GM13976 (cell line): ENCODE measurements around the gene FUT9.

ENCODE experiments used
- DNase-seq: peaks from one replicate; pipeline ENCODE4 v3.0.0; 2012; ENCODE audit warnings: low spot score
- CTCF ChIP-seq: IDR thresholded peaks from 2 replicates; pipeline ENCODE4 v1.5.1; 2012; ENCODE audit warnings: borderline replicate concordance, mild to moderate bottlenecking; ENCODE audit not compliant: insufficient read depth; ENCODE audit errors: extremely low read depth, missing control alignments, control extremely low read depth
- in situ Hi-C: fragments of 300-500 bp; cut with MboI; formaldehyde crosslinking; loops from one replicate; pipeline ENCODE4 v1.12.0; 2022; ENCODE audit warnings: low sequenced_read_pairs, mixed read lengths, inconsistent platforms; ENCODE audit not compliant: unreplicated experiment

Gene FUT9

GRCh38 chr6:96104910-96105309, 89.1 kb downstream of the FUT9 start:
- in situ Hi-C loops, result no loop called here
- no peak for TF ChIP-seq CTCF
- no peak for DNase-seq

- TF ChIP-seq CTCF, result no peak
- DNase-seq, result no peak
- in situ Hi-C loops, result no loop called here
These were observed 95.1 kb downstream of the FUT9 start for GRCh38 chr6:96110878-96111277.

- in situ Hi-C loops, result no loop called here
- peak; percentile 21 for DNase-seq
- TF ChIP-seq CTCF, result no peak
These were observed 100.9 kb downstream of the FUT9 start for GRCh38 chr6:96116674-96117073.

- DNase-seq, result no peak
- no peak for TF ChIP-seq CTCF
- in situ Hi-C loops, result no loop called here
These were observed 109.0 kb downstream of the FUT9 start for GRCh38 chr6:96124778-96125177.

- DNase-seq, result no peak
- no peak for TF ChIP-seq CTCF
- in situ Hi-C loops, result no loop called here
These were observed 122.6 kb downstream of the FUT9 start for GRCh38 chr6:96138406-96138805.

GRCh38 chr6:96142142-96142541, 126.4 kb downstream of the FUT9 start:
- DNase-seq, result no peak
- no peak for TF ChIP-seq CTCF
- in situ Hi-C loops, result no loop called here

GRCh38 chr6:96150431-96150830, 134.7 kb downstream of the FUT9 start:
- in situ Hi-C loops, result no loop called here
- TF ChIP-seq CTCF, result no peak
- no peak for DNase-seq
